ENCODE data around the gene PAX7. TPM values are rescaled to one million over a fixed set of nuclear protein-coding genes. Genes with fewer than 3 reads are reported as not detected.

PAX7 gene
- total and polyA plus RNA-seq, 2 donors (not counting 3 experiments of a cell fraction or from before 2014, with no cell fraction given), result not detected

GRCh38 chr1:18749569-18749968, 118.9 kb downstream of the PAX7 start:
- no peak overlapping the region for H2AFZ ChIP-seq (ENCODE audit: low read depth, low read length)
- DNase-seq (ENCODE audit: low read depth, low spot score), result no peak
- ChIA-PET POLR2A (no interaction called here), CTCF (no interaction called here)
- H3K79me2 ChIP-seq (ENCODE audit: control insufficient read depth, insufficient read depth, low read length), result no peaks in the 10 kb centered on the region
- H3K27me3 ChIP-seq (ENCODE audit: control insufficient read depth in 2 of 2, insufficient read depth in 2 of 2, low read length in 2 of 2), result no peaks in the 10 kb centered on the region
- dilution Hi-C loops (cut with MboI; ENCODE audit: extremely low pct_ligation_motif_present, low sequenced_read_pairs) (no loop called here), intact Hi-C loops (cut with micrococcal nuclease) (no loop called here)
- H3K9me3 ChIP-seq (replicated peaks; ENCODE audit: control insufficient read depth, insufficient read depth, low read length), result no peaks in the 10 kb centered on the region
- H3K4me3 ChIP-seq (replicated peaks in 1 of 3; ENCODE audit: insufficient read depth in 1 of 3, low read depth in 1 of 3, low read length in 3 of 3), result no peak overlapping the region
- H3K9ac ChIP-seq (replicated peaks; ENCODE audit: extremely low read depth, insufficient read depth, low read length), result no peak overlapping the region
- H4K20me1 ChIP-seq (replicated peaks; ENCODE audit: control insufficient read depth, extremely low read depth, insufficient read depth, low read length), result no peaks in the 10 kb centered on the region
- no peak for TF ChIP-seq POLR2AphosphoS5 (IDR thresholded peaks at IDR 0.05; ENCODE audit: insufficient read depth, low read depth, low read length)
- no peak for TF ChIP-seq POLR2A (IDR thresholded peaks at IDR 0.05; ENCODE audit: low read depth, low read length)
- no peak for TF ChIP-seq CTCF (IDR thresholded peaks at IDR 0.05; ENCODE audit: extremely low read depth in 1 of 2, insufficient read depth in 1 of 2, low read depth in 1 of 2, low read length in 2 of 2)
- no peak for TF ChIP-seq JUN (IDR thresholded peaks at IDR 0.05; ENCODE audit: borderline replicate concordance, insufficient read depth, insufficient read length, low read depth)
- no peak for TF ChIP-seq FOS (IDR thresholded peaks at IDR 0.05; ENCODE audit: borderline replicate concordance, insufficient read depth, low read length)
- TF ChIP-seq GATA2 (IDR thresholded peaks at IDR 0.05; ENCODE audit: insufficient read depth, insufficient read length, low read depth, low read length), result no peak
- TF ChIP-seq MYC (IDR thresholded peaks at IDR 0.05; ENCODE audit: low read depth, low read length), result no peak
- TF ChIP-seq EZH2 (IDR thresholded peaks at IDR 0.05; ENCODE audit: borderline replicate concordance, low read depth, low read length, severe bottlenecking), result no peak
- TF ChIP-seq, protein P1, sequence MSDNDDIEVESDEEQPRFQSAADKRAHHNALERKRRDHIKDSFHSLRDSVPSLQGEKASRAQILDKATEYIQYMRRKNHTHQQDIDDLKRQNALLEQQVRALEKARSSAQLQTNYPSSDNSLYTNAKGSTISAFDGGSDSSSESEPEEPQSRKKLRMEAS (IDR thresholded peaks at IDR 0.05; ENCODE audit: insufficient read depth, insufficient read length), result no peak
- BruUV-seq (replicated peaks), result no TSS peak
- no peak overlapping the region for H3K27ac ChIP-seq (ENCODE audit: insufficient read depth, low read depth, low read length)
- no peak overlapping the region for H3K4me2 ChIP-seq (ENCODE audit: insufficient read depth, low read length)
- no peaks in the 10 kb centered on the region for H3K36me3 ChIP-seq (ENCODE audit: control insufficient read depth in 2 of 2, extremely low read depth in 1 of 2, insufficient read depth in 2 of 2, low read length in 2 of 2)
- H3K4me1 ChIP-seq (ENCODE audit: control insufficient read depth, extremely low read depth, insufficient read depth, low read length), result no peaks in the 10 kb centered on the region
- H3K9me1 ChIP-seq (replicated peaks; ENCODE audit: control insufficient read depth, extremely low read depth, insufficient read depth, low read length), result no peaks in the 10 kb centered on the region
- no peak for FAIRE-seq
